Hepatocyte (in vitro differentiated cells): Measurements from ENCODE around the gene SCGB1D4.

ENCODE experiments used
- CTCF ChIP-seq: fragments of 200-600 bp; sonication (generic); IDR thresholded peaks from 2 replicates; pipeline ENCODE4 v1.5.1; 2016; ENCODE audit warnings: antibody characterized with exemption, mild to moderate bottlenecking; ENCODE audit not compliant: poor library complexity
- EZH2phosphoT487 ChIP-seq: fragments of 200-600 bp; sonication (generic); IDR thresholded peaks from one replicate; pipeline ENCODE4 v1.6.1; 2018; ENCODE audit warnings: antibody characterized with exemption, mild to moderate bottlenecking, low read depth, moderate library complexity; ENCODE audit not compliant: unreplicated experiment, severe bottlenecking

- TF ChIP-seq CTCF (no peak), EZH2phosphoT487 (no peak)
Observed at GRCh38 chr11:62298975-62299374, at the start of gene SCGB1D4.
